SK-N-SH (cell line): ENCODE data around the gene ADAMTS7. TPM values are rescaled to one million over a fixed set of nuclear protein-coding genes. Genes with fewer than 3 reads are reported as not detected.

ENCODE experiments used
- CTCF ChIA-PET: fragments of 300-600, 350-600 bp; formaldehyde crosslinking; extraction: SDS; loops from one replicate; lab custom pipeline; 2021; lab: Yijun Ruan, JAX
- POLR2A ChIA-PET: fragments of 350-600 bp; sonication (Branson Sonifier 250); formaldehyde crosslinking; extraction: SDS; loops from one replicate; lab custom pipeline; 2020; ENCODE audit warnings: antibody characterized with exemption, inconsistent platforms; lab: Yijun Ruan, JAX
- DNase-seq: peaks from one replicate; pipeline ENCODE4 v3.0.0; 2012
- H2AFZ ChIP-seq: fragments of 200-600 bp; sonication (generic); 2 replicates; pipeline ENCODE4 v1.8.1; 2016; ENCODE audit warnings: antibody characterized with exemption, mild to moderate bottlenecking, low read depth
- H3F3A ChIP-seq: fragments of 200-600 bp; sonication (generic); replicated peaks from 2 replicates; pipeline ENCODE3; 2016; ENCODE audit warnings: antibody characterized with exemption, mild to moderate bottlenecking; ENCODE audit not compliant: insufficient read depth
- H3K27ac ChIP-seq, 2 experiments: fragments of 200-500 bp in 1 of 2; fragments of 200-600 bp in 1 of 2; sonication (Bioruptor generic) in 1 of 2; sonication (generic), shearing (Covaris generic) in 1 of 2; 2 replicates each; pipeline versions ENCODE4 v1.5.1 to v1.6.1; 2014 to 2016; ENCODE audit warnings: low read depth in 2 of 2, inconsistent platforms in 1 of 2, low read length in 1 of 2, mild to moderate bottlenecking in 1 of 2, mixed read lengths in 1 of 2
- H3K27me3 ChIP-seq: fragments of 200-600 bp; sonication (generic), shearing (Covaris generic); 2 replicates; pipeline ENCODE4 v1.6.1; 2016; ENCODE audit warnings: mixed run types; ENCODE audit not compliant: insufficient read depth
- H3K36me3 ChIP-seq, 2 experiments: fragments of 200-500 bp in 1 of 2; fragments of 200-600 bp in 1 of 2; sonication (Bioruptor generic) in 1 of 2; sonication (generic) in 1 of 2; replicated peaks in 1 of 2; 2 replicates each; pipeline versions ENCODE3 to v1.5.1; 2014 to 2016; ENCODE audit warnings: low read length in 1 of 2, mild to moderate bottlenecking in 1 of 2; ENCODE audit not compliant: insufficient read depth in 2 of 2, control insufficient read depth in 1 of 2
- H3K4me1 ChIP-seq, 2 experiments: fragments of 200-500 bp in 1 of 2; fragments of 200-600 bp in 1 of 2; sonication (Bioruptor generic) in 1 of 2; sonication (generic), shearing (Covaris generic) in 1 of 2; 2 replicates each; pipeline versions ENCODE4 v1.5.1 to v1.6.1; 2014 to 2016; ENCODE audit warnings: low read depth in 1 of 2, low read length in 1 of 2, mixed run types in 1 of 2; ENCODE audit not compliant: insufficient read depth in 2 of 2, control insufficient read depth in 1 of 2
- H3K4me2 ChIP-seq: fragments of 200-600 bp; sonication (generic), shearing (Covaris generic); 2 replicates; pipeline ENCODE4 v1.6.1; 2017; ENCODE audit warnings: mixed run types
- H3K4me3 ChIP-seq, 2 experiments: fragments of 200-500 bp in 1 of 2; fragments of 200-600 bp in 1 of 2; sonication (Bioruptor generic) in 1 of 2; sonication (generic), shearing (Covaris generic) in 1 of 2; 2 replicates each; pipeline versions ENCODE4 v1.5.1 to v1.8.1; 2014 to 2016; ENCODE audit warnings: low read depth in 2 of 2, inconsistent platforms in 1 of 2, low read length in 1 of 2, mild to moderate bottlenecking in 1 of 2, mixed read lengths in 1 of 2, moderate library complexity in 1 of 2
- H3K79me2 ChIP-seq: fragments of 200-600 bp; sonication (generic); 2 replicates; pipeline ENCODE4 v1.8.1; 2017; ENCODE audit warnings: mild to moderate bottlenecking; ENCODE audit not compliant: insufficient read depth
- H3K9ac ChIP-seq: fragments of 200-600 bp; sonication (generic); 2 replicates; pipeline ENCODE4 v1.6.1; 2017; ENCODE audit warnings: mixed run types
- H3K9me2 ChIP-seq: fragments of 200-600 bp; sonication (generic); 2 replicates; pipeline ENCODE4 v1.6.1; 2017; ENCODE audit warnings: mixed run types
- H3K9me3 ChIP-seq: fragments of 200-600 bp; sonication (generic); 2 replicates; pipeline ENCODE4 v1.6.1; 2017; ENCODE audit warnings: mixed run types, mild to moderate bottlenecking, moderate library complexity
- H4K20me1 ChIP-seq: fragments of 200-600 bp; sonication (generic); 2 replicates; pipeline ENCODE4 v1.6.1; 2017; ENCODE audit warnings: mild to moderate bottlenecking, mixed run types; ENCODE audit not compliant: insufficient read depth
- JUND ChIP-seq: IDR thresholded peaks from 2 replicates; pipeline ENCODE4 v1.4.0; 2012
- NRF1 ChIP-seq: IDR thresholded peaks from 2 replicates; pipeline ENCODE4 v1.6.1; 2012; ENCODE audit warnings: low read depth, mild to moderate bottlenecking, low read length
- POLR2AphosphoS5 ChIP-seq: IDR thresholded peaks from 2 replicates; pipeline ENCODE4 v1.6.1; 2012; ENCODE audit warnings: low read depth, low read length
- TAF1 ChIP-seq: IDR thresholded peaks from 2 replicates; pipeline ENCODE4 v1.6.1; 2012; ENCODE audit warnings: low read depth, mild to moderate bottlenecking, low read length, moderate library complexity, borderline replicate concordance
- TCF12 ChIP-seq: IDR thresholded peaks from 2 replicates; pipeline ENCODE4 v1.4.0; 2012
- USF2 ChIP-seq: fragments of 150-350 bp; IDR thresholded peaks from 2 replicates; pipeline ENCODE4 v1.6.1; 2017; ENCODE audit warnings: antibody characterized with exemption, low read length, low read depth, borderline replicate concordance
- YY1 ChIP-seq: IDR thresholded peaks from 2 replicates; pipeline ENCODE4 v1.4.0; 2012; ENCODE audit warnings: low read depth, mild to moderate bottlenecking
- WGBS: methylation state at CpG from one replicate; pipeline ENCODE4 v1.1.6; 2017; ENCODE audit warnings: low lambda C conversion rate; 5-methylcytosine and 5-hydroxymethylcytosine counted together
- polyA plus RNA-seq, 3 experiments: library from polyadenylated mRNA; depleted of rRNA; stranded (reverse); fragments of >200 nt; gene quantifications; 2 replicates each; pipeline ENCODE4 v1.2.3, GENCODE V29; 2012
- TF ChIP-seq, protein P1 (sequence below): IDR thresholded peaks from 2 replicates; pipeline ENCODE4; 2012
- TF ChIP-seq, protein P2 (sequence below): fragments of 200-600 bp; sonication (generic); IDR thresholded peaks from 2 replicates; pipeline ENCODE4 v1.6.1; 2017; ENCODE audit warnings: antibody characterized with exemption, mild to moderate bottlenecking, moderate library complexity
- TF ChIP-seq, protein P3 (sequence below): IDR thresholded peaks from 2 replicates; pipeline ENCODE4 v1.6.1; 2012; ENCODE audit warnings: mild to moderate bottlenecking, low read depth, low read length, moderate library complexity
- TF ChIP-seq, protein P4 (sequence below): fragments of 150-350 bp; IDR thresholded peaks from 2 replicates; pipeline ENCODE4 v1.6.1; 2016; ENCODE audit warnings: mild to moderate bottlenecking, low read depth, low read length

The ADAMTS7 gene
- polyA plus RNA-seq, 1 of the 3 experiments (the other 2 are of a cell fraction), result 17.9 TPM

DNA sequence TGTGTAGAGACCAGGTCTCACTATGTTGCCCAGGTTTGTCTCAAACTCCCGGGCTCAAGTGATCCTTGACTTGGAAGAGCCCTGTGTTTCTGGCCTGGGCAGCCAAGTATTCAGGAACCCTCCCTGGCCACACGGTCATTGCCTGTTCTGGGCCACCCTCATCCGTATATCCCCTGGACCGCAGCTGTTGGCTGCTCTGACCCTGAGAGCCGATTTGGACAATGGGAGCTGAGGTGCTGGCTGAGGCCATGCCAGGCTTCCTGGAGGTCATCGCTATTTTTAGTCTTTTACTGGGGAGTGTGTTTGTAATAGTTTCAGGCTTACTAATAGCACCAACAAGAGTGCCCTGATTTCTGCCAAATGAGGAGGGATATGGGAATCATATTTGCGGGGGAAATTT lies 60.7 kb downstream of the ADAMTS7 start:
- 68% methylated on average over 5 of the region's 7 CpGs for WGBS
- POLR2A ChIA-PET, result interaction anchor here (0.9 to 2.7 kb wide), 6 partner anchors 79 to 313 kb away, joined by 3 to 18 read pairs (median 4); partner anchors contain the start of gene IREB2
- Histone ChIP-seq H3K27ac (peak overlapping the region in 1 of 2 experiments; percentile 45; a peak in 1 of 4 replicates), H3K4me2 (0 out of 2 replicates have a peak overlapping the region, but pooled peaks have one; percentile 13), H3K27me3 (no peaks in the 10 kb centered on the region), H3K9ac (no peak overlapping the region), H3K4me1 (peaks cover 0 to 49% of the 10 kb centered on the region in 2 experiments; a peak in 2 of 4 replicates), H2AFZ (no peak overlapping the region), H4K20me1 (no peaks in the 10 kb centered on the region), H3K4me3 (no peak overlapping the region), H3K9me3 (no peaks in the 10 kb centered on the region), H3K36me3 (no peaks in the 10 kb centered on the region), H3F3A (no peaks in the 10 kb centered on the region)
- DNase-seq, result no peak
- CTCF ChIA-PET, result interaction anchor here (0.8 to 5.4 kb wide), 24 partner anchors 10 to 442 kb away, joined by 3 to 47 read pairs (median 4); partner anchors contain the start of genes ADAMTS7, CHRNA3 and PSMA4
- no peak for TF ChIP-seq TCF12
- TF ChIP-seq, protein P1, sequence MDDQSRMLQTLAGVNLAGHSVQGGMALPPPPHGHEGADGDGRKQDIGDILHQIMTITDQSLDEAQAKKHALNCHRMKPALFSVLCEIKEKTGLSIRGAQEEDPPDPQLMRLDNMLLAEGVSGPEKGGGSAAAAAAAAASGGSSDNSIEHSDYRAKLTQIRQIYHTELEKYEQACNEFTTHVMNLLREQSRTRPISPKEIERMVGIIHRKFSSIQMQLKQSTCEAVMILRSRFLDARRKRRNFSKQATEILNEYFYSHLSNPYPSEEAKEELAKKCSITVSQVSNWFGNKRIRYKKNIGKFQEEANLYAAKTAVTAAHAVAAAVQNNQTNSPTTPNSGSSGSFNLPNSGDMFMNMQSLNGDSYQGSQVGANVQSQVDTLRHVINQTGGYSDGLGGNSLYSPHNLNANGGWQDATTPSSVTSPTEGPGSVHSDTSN, result no peak
- TF ChIP-seq POLR2AphosphoS5, result no peak
- no peak for TF ChIP-seq NRF1
- TF ChIP-seq, protein P2, sequence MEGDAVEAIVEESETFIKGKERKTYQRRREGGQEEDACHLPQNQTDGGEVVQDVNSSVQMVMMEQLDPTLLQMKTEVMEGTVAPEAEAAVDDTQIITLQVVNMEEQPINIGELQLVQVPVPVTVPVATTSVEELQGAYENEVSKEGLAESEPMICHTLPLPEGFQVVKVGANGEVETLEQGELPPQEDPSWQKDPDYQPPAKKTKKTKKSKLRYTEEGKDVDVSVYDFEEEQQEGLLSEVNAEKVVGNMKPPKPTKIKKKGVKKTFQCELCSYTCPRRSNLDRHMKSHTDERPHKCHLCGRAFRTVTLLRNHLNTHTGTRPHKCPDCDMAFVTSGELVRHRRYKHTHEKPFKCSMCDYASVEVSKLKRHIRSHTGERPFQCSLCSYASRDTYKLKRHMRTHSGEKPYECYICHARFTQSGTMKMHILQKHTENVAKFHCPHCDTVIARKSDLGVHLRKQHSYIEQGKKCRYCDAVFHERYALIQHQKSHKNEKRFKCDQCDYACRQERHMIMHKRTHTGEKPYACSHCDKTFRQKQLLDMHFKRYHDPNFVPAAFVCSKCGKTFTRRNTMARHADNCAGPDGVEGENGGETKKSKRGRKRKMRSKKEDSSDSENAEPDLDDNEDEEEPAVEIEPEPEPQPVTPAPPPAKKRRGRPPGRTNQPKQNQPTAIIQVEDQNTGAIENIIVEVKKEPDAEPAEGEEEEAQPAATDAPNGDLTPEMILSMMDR, result no peak
- no peak for TF ChIP-seq YY1
- no peak for TF ChIP-seq TAF1
- TF ChIP-seq, protein P3, sequence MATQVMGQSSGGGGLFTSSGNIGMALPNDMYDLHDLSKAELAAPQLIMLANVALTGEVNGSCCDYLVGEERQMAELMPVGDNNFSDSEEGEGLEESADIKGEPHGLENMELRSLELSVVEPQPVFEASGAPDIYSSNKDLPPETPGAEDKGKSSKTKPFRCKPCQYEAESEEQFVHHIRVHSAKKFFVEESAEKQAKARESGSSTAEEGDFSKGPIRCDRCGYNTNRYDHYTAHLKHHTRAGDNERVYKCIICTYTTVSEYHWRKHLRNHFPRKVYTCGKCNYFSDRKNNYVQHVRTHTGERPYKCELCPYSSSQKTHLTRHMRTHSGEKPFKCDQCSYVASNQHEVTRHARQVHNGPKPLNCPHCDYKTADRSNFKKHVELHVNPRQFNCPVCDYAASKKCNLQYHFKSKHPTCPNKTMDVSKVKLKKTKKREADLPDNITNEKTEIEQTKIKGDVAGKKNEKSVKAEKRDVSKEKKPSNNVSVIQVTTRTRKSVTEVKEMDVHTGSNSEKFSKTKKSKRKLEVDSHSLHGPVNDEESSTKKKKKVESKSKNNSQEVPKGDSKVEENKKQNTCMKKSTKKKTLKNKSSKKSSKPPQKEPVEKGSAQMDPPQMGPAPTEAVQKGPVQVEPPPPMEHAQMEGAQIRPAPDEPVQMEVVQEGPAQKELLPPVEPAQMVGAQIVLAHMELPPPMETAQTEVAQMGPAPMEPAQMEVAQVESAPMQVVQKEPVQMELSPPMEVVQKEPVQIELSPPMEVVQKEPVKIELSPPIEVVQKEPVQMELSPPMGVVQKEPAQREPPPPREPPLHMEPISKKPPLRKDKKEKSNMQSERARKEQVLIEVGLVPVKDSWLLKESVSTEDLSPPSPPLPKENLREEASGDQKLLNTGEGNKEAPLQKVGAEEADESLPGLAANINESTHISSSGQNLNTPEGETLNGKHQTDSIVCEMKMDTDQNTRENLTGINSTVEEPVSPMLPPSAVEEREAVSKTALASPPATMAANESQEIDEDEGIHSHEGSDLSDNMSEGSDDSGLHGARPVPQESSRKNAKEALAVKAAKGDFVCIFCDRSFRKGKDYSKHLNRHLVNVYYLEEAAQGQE, result no peak
- TF ChIP-seq, protein P4, sequence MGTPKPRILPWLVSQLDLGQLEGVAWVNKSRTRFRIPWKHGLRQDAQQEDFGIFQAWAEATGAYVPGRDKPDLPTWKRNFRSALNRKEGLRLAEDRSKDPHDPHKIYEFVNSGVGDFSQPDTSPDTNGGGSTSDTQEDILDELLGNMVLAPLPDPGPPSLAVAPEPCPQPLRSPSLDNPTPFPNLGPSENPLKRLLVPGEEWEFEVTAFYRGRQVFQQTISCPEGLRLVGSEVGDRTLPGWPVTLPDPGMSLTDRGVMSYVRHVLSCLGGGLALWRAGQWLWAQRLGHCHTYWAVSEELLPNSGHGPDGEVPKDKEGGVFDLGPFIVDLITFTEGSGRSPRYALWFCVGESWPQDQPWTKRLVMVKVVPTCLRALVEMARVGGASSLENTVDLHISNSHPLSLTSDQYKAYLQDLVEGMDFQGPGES, result no peak
- no peak for TF ChIP-seq USF2
- no peak for TF ChIP-seq JUND
- TF ChIP-seq, all 33 proteins: peak for 0
- H3K9me2 ChIP-seq, result no peaks in the 10 kb centered on the region
- H3K79me2 ChIP-seq, result no peaks in the 10 kb centered on the region
